ENCODE measurements around the gene CIPC.

Gene CIPC
- long read RNA-seq, full-length matches to known transcripts: 27 of 31 reads
- long read RNA-seq, partial matches to known transcripts: 0 of 31 reads
- long read RNA-seq, other reads (novel, unspliced or antisense): 4 of 31 reads

- TF ChIP-seq REST (IDR thresholded peaks at IDR 0.05; ENCODE audit: insufficient replicate concordance, low read depth) (peak; percentile 20), CTCF (IDR thresholded peaks at IDR 0.05; ENCODE audit: insufficient read depth, low read length) (no peak), GABPA (IDR thresholded peaks at IDR 0.05; ENCODE audit: low read depth) (peak; percentile 49)
- DNase-seq (ENCODE audit: low read depth in 1 of 2, low spot score in 1 of 2): peak; percentile 87 to 95
- Histone ChIP-seq H3K4me3 (replicated peaks; ENCODE audit: insufficient read depth, low read length) (peak within 1 kb of the TSS; percentile 72), H3K27ac (replicated peaks) (peak within 1 kb of the TSS; percentile 82), H3K27me3 (ENCODE audit: insufficient read depth, poor library complexity, severe bottlenecking) (no peaks in the 10 kb centered on the region)
Measured at GRCh38 chr14:77097700-77098528, at the start of gene CIPC. TSS of gene CIPC (plus strand) at chr14:77098258. CDS start at chr14:77105709, 7,451 bp downstream.

GRCh38 chr14:77051116-77051515 lies 46.9 kb upstream of the CIPC start:
- Histone ChIP-seq H3K4me3 (replicated peaks; ENCODE audit: insufficient read depth, low read length) (no peak overlapping the region), H3K27ac (replicated peaks) (no peak overlapping the region), H3K27me3 (ENCODE audit: insufficient read depth, poor library complexity, severe bottlenecking) (no peaks in the 10 kb centered on the region)
- TF ChIP-seq GABPA (IDR thresholded peaks at IDR 0.05; ENCODE audit: low read depth): no peak
- TF ChIP-seq CTCF (IDR thresholded peaks at IDR 0.05; ENCODE audit: insufficient read depth, low read length): no peak
- no peak for TF ChIP-seq SPI1 (IDR thresholded peaks at IDR 0.05; ENCODE audit: borderline replicate concordance, low read depth)
- DNase-seq (ENCODE audit: low read depth in 1 of 2, low spot score in 1 of 2): no peak

GRCh38 chr14:77052281-77053044 lies 45.6 kb upstream of the CIPC start:
- Histone ChIP-seq H3K27me3 (ENCODE audit: insufficient read depth, poor library complexity, severe bottlenecking) (no peaks in the 10 kb centered on the region), H3K27ac (replicated peaks) (no peak overlapping the region)
- no peak for DNase-seq (ENCODE audit: low read depth in 1 of 2, low spot score in 1 of 2)

GRCh38 chr14:77053046-77053841 lies 44.8 kb upstream of the CIPC start:
- Histone ChIP-seq H3K4me3 (replicated peaks; ENCODE audit: insufficient read depth, low read length) (no peak overlapping the region), H3K27me3 (ENCODE audit: insufficient read depth, poor library complexity, severe bottlenecking) (no peaks in the 10 kb centered on the region), H3K27ac (replicated peaks) (no peak overlapping the region)
- TF ChIP-seq SPI1 (IDR thresholded peaks at IDR 0.05; ENCODE audit: borderline replicate concordance, low read depth) (no peak), CTCF (IDR thresholded peaks at IDR 0.05; ENCODE audit: insufficient read depth, low read length) (peak; percentile 11)
- peak in 1 of 2 experiments; percentile 29 for DNase-seq (ENCODE audit: low read depth in 1 of 2, low spot score in 1 of 2)

More at GRCh38 chr14:77052281-77053044, 45.6 kb upstream of the CIPC start:
- TF ChIP-seq GABPA (IDR thresholded peaks at IDR 0.05; ENCODE audit: low read depth): no peak
- no peak overlapping the region for H3K4me3 ChIP-seq (replicated peaks; ENCODE audit: insufficient read depth, low read length)

Measured in HL-60 (cell line).